WTC11 (cell line): ENCODE results near the gene ITPR1. TPM values are rescaled to one million over a fixed set of nuclear protein-coding genes. Genes with fewer than 3 reads are reported as not detected.

Source experiments
- ATAC-seq: fragments of 200-7000 bp; cut with Tn5 transposase; 2 replicates; pipeline ENCODE4 v1.10.0; 2021; ENCODE audit warnings: mild to moderate bottlenecking, moderate library complexity
- CTCF ChIA-PET: fragments of 300-600 bp; sonication (Branson Sonifier 250); formaldehyde crosslinking; loops from one replicate; lab custom pipeline; 2021; ENCODE audit warnings: antibody characterized with exemption; lab: Charles Lee
- POLR2A ChIA-PET: fragments of 350-600 bp; sonication (Branson Sonifier 250); formaldehyde crosslinking; loops from one replicate; lab custom pipeline; 2021; ENCODE audit warnings: antibody characterized with exemption; lab: Charles Lee
- DNase-seq: peaks from one replicate; pipeline ENCODE4 v3.0.0; 2021; ENCODE audit warnings: low spot score
- H3K27ac Mint-ChIP-seq: 2 replicates; pipeline ENCODE4 v1.8.0; 2021; ENCODE audit warnings: mixed read lengths
- H3K27me3 Mint-ChIP-seq: 2 replicates; pipeline ENCODE4 v1.8.0; 2021; ENCODE audit warnings: low read depth, mild to moderate bottlenecking, moderate library complexity, mixed read lengths
- H3K36me3 Mint-ChIP-seq: 2 replicates; pipeline ENCODE4 v1.8.0; 2021; ENCODE audit warnings: mixed read lengths
- H3K4me1 Mint-ChIP-seq: 2 replicates; pipeline ENCODE4 v1.8.0; 2022; ENCODE audit warnings: mixed read lengths
- H3K4me3 Mint-ChIP-seq: 2 replicates; pipeline ENCODE4 v1.8.0; 2021; ENCODE audit warnings: mild to moderate bottlenecking, moderate library complexity, mixed read lengths
- H3K9me3 Mint-ChIP-seq: 2 replicates; pipeline ENCODE4 v1.8.0; 2021; ENCODE audit warnings: mixed read lengths
- AR ChIP-seq: fragments of 250-450 bp; sonication (Bioruptor Pico); IDR thresholded peaks from 2 replicates; pipeline ENCODE4 v1.9.0; 2021; ENCODE audit warnings: mild to moderate bottlenecking
- CREM ChIP-seq: sonication (generic); formaldehyde crosslinking; IDR thresholded peaks from 2 replicates; pipeline ENCODE4 v1.8.1; 2022; ENCODE audit warnings: mild to moderate bottlenecking, missing genetic modification reagents, moderate library complexity
- CTCF ChIP-seq: fragments of 200-600 bp; IDR thresholded peaks from 2 replicates; pipeline ENCODE4 v1.8.0; 2022; ENCODE audit warnings: antibody characterized with exemption
- E2F4 ChIP-seq: sonication (generic); formaldehyde crosslinking; IDR thresholded peaks from 2 replicates; pipeline ENCODE4 v1.8.1; 2022; ENCODE audit warnings: low read depth, mild to moderate bottlenecking, moderate library complexity, missing genetic modification reagents, borderline replicate concordance
- ELF4 ChIP-seq: sonication (generic); formaldehyde crosslinking; IDR thresholded peaks from 2 replicates; pipeline ENCODE4 v1.8.1; 2022; ENCODE audit warnings: low read depth, mild to moderate bottlenecking, moderate library complexity, missing genetic modification reagents
- GRHL2 ChIP-seq: fragments of 250-450 bp; sonication (Bioruptor Pico); IDR thresholded peaks from 2 replicates; pipeline ENCODE4 v1.8.0; 2022; ENCODE audit warnings: mild to moderate bottlenecking, moderate library complexity; ENCODE audit not compliant: insufficient replicate concordance, severe bottlenecking
- IRF2 ChIP-seq: sonication (generic); formaldehyde crosslinking; IDR thresholded peaks from 2 replicates; pipeline ENCODE4 v1.8.0; 2022; ENCODE audit warnings: low read depth, missing genetic modification reagents, borderline replicate concordance
- OVOL2 ChIP-seq: fragments of 250-450 bp; sonication (Bioruptor Pico); IDR thresholded peaks from 2 replicates; pipeline ENCODE4 v1.9.0; 2021; ENCODE audit warnings: mild to moderate bottlenecking, borderline replicate concordance
- PRRX2 ChIP-seq: fragments of 250-450 bp; sonication (Bioruptor Pico); IDR thresholded peaks from 2 replicates; pipeline ENCODE4 v1.8.0; 2021; ENCODE audit warnings: mild to moderate bottlenecking
- TCF7 ChIP-seq: sonication (generic); formaldehyde crosslinking; IDR thresholded peaks from 2 replicates; pipeline ENCODE4 v1.8.0; 2022; ENCODE audit warnings: mild to moderate bottlenecking, low read depth, missing genetic modification reagents, moderate library complexity
- ZNF232 ChIP-seq: sonication (generic); formaldehyde crosslinking; IDR thresholded peaks from 2 replicates; pipeline ENCODE4 v1.8.0; 2022; ENCODE audit warnings: mild to moderate bottlenecking, missing genetic modification reagents
- ZNF263 ChIP-seq: sonication (generic); formaldehyde crosslinking; IDR thresholded peaks from 2 replicates; pipeline ENCODE4 v1.8.1; 2022; ENCODE audit warnings: low read depth, mild to moderate bottlenecking, moderate library complexity, missing genetic modification reagents
- ZNF416 ChIP-seq: fragments of 250-450 bp; sonication (Bioruptor Pico); IDR thresholded peaks from 2 replicates; pipeline ENCODE4 v1.9.0; 2021; ENCODE audit warnings: mild to moderate bottlenecking, inconsistent platforms
- ZNF671 ChIP-seq: fragments of 250-450 bp; sonication (Bioruptor Pico); IDR thresholded peaks from 2 replicates; pipeline ENCODE4 v1.8.0; 2021; ENCODE audit warnings: mild to moderate bottlenecking
- total RNA-seq: library from RNA; stranded (reverse); gene quantifications from 3 replicates; pipeline ENCODE4 v1.2.3, GENCODE V29; 2021
- TF ChIP-seq, protein P1 (sequence below): sonication (generic); formaldehyde crosslinking; IDR thresholded peaks from 2 replicates; pipeline ENCODE4 v1.8.0; 2023; ENCODE audit warnings: mild to moderate bottlenecking, missing genetic modification reagents
- TF ChIP-seq, protein P2 (sequence below): sonication (generic); formaldehyde crosslinking; IDR thresholded peaks from 2 replicates; pipeline ENCODE4 v1.8.1; 2023; ENCODE audit warnings: mild to moderate bottlenecking, missing genetic modification reagents, moderate library complexity
- TF ChIP-seq, protein P3 (sequence below): sonication (generic); formaldehyde crosslinking; IDR thresholded peaks from 2 replicates; pipeline ENCODE4 v1.8.1; 2023; ENCODE audit warnings: mild to moderate bottlenecking, moderate library complexity, missing genetic modification reagents

Gene ITPR1
- total RNA-seq, 1 experiment from 2014 or later = 11.8 TPM

DNA sequence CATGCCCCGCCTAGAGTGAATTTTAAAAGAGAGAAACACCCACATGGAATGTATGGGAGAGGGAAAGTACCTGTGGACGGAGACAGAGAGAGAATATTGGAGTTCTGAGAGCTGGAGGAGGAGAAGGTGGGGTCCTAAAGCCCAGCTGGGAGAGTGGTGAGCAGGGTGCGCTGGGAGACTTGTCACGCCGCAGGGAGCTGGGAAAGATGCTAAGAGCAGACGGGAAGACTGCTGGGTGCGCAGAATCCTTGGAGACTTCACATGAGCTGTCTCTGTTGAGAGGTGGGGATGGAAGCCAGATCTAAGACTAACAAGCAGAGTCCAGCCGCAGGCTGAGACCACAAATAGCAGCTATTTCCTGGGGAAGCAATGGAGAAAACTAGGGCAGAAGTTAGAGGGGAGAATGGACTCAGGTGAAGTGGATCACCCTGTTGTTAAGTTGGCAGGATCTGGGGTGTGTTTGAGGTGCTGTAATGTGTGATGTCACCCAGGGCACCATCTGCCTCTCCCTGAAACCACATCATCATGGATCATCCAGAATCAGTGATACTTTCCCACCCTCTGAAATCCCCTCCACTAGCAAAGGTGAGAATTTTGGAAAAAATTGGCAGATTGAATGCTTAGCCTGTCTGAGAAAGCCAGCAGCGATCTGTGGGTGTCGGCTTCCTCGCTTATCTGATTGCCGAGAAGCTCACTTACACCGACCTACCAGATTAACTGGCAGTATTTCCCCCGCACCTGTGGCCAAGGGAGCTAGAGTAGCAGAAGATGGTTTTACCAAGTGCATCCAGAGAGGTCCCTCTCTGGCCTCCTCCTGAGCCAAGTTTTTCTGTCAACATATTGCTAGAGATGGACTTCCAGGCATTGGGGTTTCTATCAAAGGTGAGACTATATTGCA lies 311.3 kb downstream of the ITPR1 start:
- Mint-ChIP-seq H3K36me3 (no peaks in the 10 kb centered on the region), H3K9me3 (no peaks in the 10 kb centered on the region), H3K4me3 (no peak overlapping the region), H3K4me1 (no peaks in the 10 kb centered on the region), H3K27me3 (no peaks in the 10 kb centered on the region)
- DNase-seq (no peak), ATAC-seq (no peak)
- POLR2A ChIA-PET = no interaction called here
- CTCF ChIA-PET = interaction anchor here (0.7 to 0.9 kb wide), 2 partner anchors 93 to 172 kb away, joined by 3 read pairs; no protein-coding TSS in a partner anchor
- TF ChIP-seq IRF2 (CRISPR knock-in tag) (no peak), ZNF232 (CRISPR knock-in tag) (no peak), OVOL2 (CRISPR knock-in tag) (no peak), GRHL2 (CRISPR knock-in tag) (no peak), ZNF671 (CRISPR knock-in tag) (no peak), AR (no peak), TCF7 (no peak), E2F4 (CRISPR knock-in tag) (no peak), ZNF263 (CRISPR knock-in tag) (no peak), PRRX2 (CRISPR knock-in tag) (no peak), ELF4 (CRISPR knock-in tag) (no peak), CREM (no peak), ZNF416 (CRISPR knock-in tag) (no peak), CTCF (no peak)
- TF ChIP-seq, protein P1, sequence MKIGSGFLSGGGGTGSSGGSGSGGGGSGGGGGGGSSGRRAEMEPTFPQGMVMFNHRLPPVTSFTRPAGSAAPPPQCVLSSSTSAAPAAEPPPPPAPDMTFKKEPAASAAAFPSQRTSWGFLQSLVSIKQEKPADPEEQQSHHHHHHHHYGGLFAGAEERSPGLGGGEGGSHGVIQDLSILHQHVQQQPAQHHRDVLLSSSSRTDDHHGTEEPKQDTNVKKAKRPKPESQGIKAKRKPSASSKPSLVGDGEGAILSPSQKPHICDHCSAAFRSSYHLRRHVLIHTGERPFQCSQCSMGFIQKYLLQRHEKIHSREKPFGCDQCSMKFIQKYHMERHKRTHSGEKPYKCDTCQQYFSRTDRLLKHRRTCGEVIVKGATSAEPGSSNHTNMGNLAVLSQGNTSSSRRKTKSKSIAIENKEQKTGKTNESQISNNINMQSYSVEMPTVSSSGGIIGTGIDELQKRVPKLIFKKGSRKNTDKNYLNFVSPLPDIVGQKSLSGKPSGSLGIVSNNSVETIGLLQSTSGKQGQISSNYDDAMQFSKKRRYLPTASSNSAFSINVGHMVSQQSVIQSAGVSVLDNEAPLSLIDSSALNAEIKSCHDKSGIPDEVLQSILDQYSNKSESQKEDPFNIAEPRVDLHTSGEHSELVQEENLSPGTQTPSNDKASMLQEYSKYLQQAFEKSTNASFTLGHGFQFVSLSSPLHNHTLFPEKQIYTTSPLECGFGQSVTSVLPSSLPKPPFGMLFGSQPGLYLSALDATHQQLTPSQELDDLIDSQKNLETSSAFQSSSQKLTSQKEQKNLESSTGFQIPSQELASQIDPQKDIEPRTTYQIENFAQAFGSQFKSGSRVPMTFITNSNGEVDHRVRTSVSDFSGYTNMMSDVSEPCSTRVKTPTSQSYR (CRISPR knock-in tag) = no peak
- TF ChIP-seq, protein P2, sequence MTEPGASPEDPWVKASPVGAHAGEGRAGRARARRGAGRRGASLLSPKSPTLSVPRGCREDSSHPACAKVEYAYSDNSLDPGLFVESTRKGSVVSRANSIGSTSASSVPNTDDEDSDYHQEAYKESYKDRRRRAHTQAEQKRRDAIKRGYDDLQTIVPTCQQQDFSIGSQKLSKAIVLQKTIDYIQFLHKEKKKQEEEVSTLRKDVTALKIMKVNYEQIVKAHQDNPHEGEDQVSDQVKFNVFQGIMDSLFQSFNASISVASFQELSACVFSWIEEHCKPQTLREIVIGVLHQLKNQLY = no peak
- TF ChIP-seq, protein P3, sequence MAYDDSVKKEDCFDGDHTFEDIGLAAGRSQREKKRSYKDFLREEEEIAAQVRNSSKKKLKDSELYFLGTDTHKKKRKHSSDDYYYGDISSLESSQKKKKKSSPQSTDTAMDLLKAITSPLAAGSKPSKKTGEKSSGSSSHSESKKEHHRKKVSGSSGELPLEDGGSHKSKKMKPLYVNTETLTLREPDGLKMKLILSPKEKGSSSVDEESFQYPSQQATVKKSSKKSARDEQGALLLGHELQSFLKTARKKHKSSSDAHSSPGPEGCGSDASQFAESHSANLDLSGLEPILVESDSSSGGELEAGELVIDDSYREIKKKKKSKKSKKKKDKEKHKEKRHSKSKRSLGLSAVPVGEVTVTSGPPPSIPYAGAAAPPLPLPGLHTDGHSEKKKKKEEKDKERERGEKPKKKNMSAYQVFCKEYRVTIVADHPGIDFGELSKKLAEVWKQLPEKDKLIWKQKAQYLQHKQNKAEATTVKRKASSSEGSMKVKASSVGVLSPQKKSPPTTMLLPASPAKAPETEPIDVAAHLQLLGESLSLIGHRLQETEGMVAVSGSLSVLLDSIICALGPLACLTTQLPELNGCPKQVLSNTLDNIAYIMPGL (CRISPR knock-in tag) = no peak
- TF ChIP-seq, all 79 proteins: peak for 0
- H3K27ac Mint-ChIP-seq = no peak overlapping the region
